T47D (cell line): Measurements from ENCODE around the gene SNRPA.
"Not testable (repeated sequence)": the region's sequence is repeated elsewhere in the genome, so short reads cannot be mapped to it uniquely, and the experiment has no call there.

Experiments used
- DNase-seq, 2 experiments: peaks; one replicate each; pipeline versions ENCODE4 v3.0.0 to v3.0.0-alpha.2; 2011 to 2012; ENCODE audit warnings: low read depth in 1 of 2, low spot score in 1 of 2
- JUND ChIP-seq: IDR thresholded peaks from 2 replicates; pipeline ENCODE4 v1.6.1; 2012; ENCODE audit warnings: low read depth
- in situ Hi-C: cut with HindIII; loops from 2 replicates; pipeline ENCODE4 v1.10.0; 2016; ENCODE audit warnings: low sequenced_read_pairs, low pct_unique_long_range_greater_than_20kb

SNRPA gene

GRCh38 chr19:40804783-40805242 lies 53.8 kb downstream of the SNRPA start:
- no peak for TF ChIP-seq JUND
- in situ Hi-C loops, result no loop called here
- DNase-seq, result no peak

GRCh38 chr19:40805258-40805868 lies 54.4 kb downstream of the SNRPA start:
- in situ Hi-C loops, result no loop called here
- DNase-seq, result no peak
- no peak for TF ChIP-seq JUND

GRCh38 chr19:40806423-40807146 lies 55.6 kb downstream of the SNRPA start:
- DNase-seq, result peak in 1 of 2 experiments; percentile 71
- in situ Hi-C loops, result no loop called here
- TF ChIP-seq JUND, result no peak

- DNase-seq, result peak in 1 of 2 experiments; percentile 82
- no peak for TF ChIP-seq JUND
- in situ Hi-C loops, result no loop called here
Observed at GRCh38 chr19:40807147-40808020, 56.4 kb downstream of the SNRPA start.

GRCh38 chr19:40808021-40808325 lies 57.0 kb downstream of the SNRPA start:
- no peak for DNase-seq
- TF ChIP-seq JUND, result no peak
- in situ Hi-C loops, result no loop called here

- in situ Hi-C loops, result no loop called here
- no peak for TF ChIP-seq JUND
- no peak for DNase-seq
Observed at GRCh38 chr19:40808497-40808896, 57.5 kb downstream of the SNRPA start.

- in situ Hi-C loops, result no loop called here
- TF ChIP-seq JUND, result no peak
- DNase-seq, result no peak
Observed at GRCh38 chr19:40809358-40810086, 58.5 kb downstream of the SNRPA start.

- no peak for TF ChIP-seq JUND
- in situ Hi-C loops, result no loop called here
- no peak for DNase-seq
Observed at GRCh38 chr19:40810160-40810559, 59.2 kb downstream of the SNRPA start.

GRCh38 chr19:40810649-40811408 lies 59.8 kb downstream of the SNRPA start:
- in situ Hi-C loops, result not testable (repeated sequence)
- DNase-seq, result peak in 1 of 2 experiments; percentile 95

GRCh38 chr19:40811478-40812341 lies 60.7 kb downstream of the SNRPA start:
- no peak for DNase-seq
- in situ Hi-C loops, result no loop called here

GRCh38 chr19:40812571-40812970 lies 61.6 kb downstream of the SNRPA start:
- DNase-seq, in situ Hi-C loops: not testable (repeated sequence)

More at GRCh38 chr19:40811478-40812341, 60.7 kb downstream of the SNRPA start:
- TF ChIP-seq JUND, result no peak
